GM18511 (cell line): ENCODE measurements around the gene OR1F1.
A peak's percentile ranks its signal among the peaks of the same experiment; 100 is the strongest.
"Not testable (repeated sequence)": the region's sequence is repeated elsewhere in the genome, so short reads cannot be mapped to it uniquely, and the experiment has no call there.

Source experiments
- ATAC-seq: cut with Tn5 transposase; IDR thresholded peaks from one replicate; pipeline ENCODE4 v1.9.1; 2021; ENCODE audit warnings: mild to moderate bottlenecking, moderate library complexity; ENCODE audit not compliant: unreplicated experiment

The OR1F1 gene

GRCh38 chr16:3187798-3188674 lies at the start of gene OR1F1:
TSS of gene OR1F1 (plus strand) at chr16:3188204.
- ATAC-seq: no peak

GRCh38 chr16:3138342-3138741 lies 49.7 kb upstream of the OR1F1 start:
- ATAC-seq: no peak

GRCh38 chr16:3138823-3139426 lies 49.1 kb upstream of the OR1F1 start:
- ATAC-seq: no peak

- ATAC-seq: not testable (repeated sequence)
These were observed 48.4 kb upstream of the OR1F1 start for GRCh38 chr16:3139561-3139960.

- ATAC-seq: no peak
These were observed 47.2 kb upstream of the OR1F1 start for GRCh38 chr16:3140603-3141427.

GRCh38 chr16:3141781-3142311 lies 46.2 kb upstream of the OR1F1 start:
- ATAC-seq: no peak

GRCh38 chr16:3142327-3142726 lies 45.7 kb upstream of the OR1F1 start:
- no peak for ATAC-seq

- ATAC-seq: no peak
These were observed 45.2 kb upstream of the OR1F1 start for GRCh38 chr16:3142770-3143169.

- no peak for ATAC-seq
These were observed 44.8 kb upstream of the OR1F1 start for GRCh38 chr16:3143189-3143588.

- no peak for ATAC-seq
These were observed 44.2 kb upstream of the OR1F1 start for GRCh38 chr16:3143598-3144320.

GRCh38 chr16:3144321-3144983 lies 43.6 kb upstream of the OR1F1 start:
- no peak for ATAC-seq

GRCh38 chr16:3145151-3145550 lies 42.9 kb upstream of the OR1F1 start:
- no peak for ATAC-seq

- no peak for ATAC-seq
These were observed 42.3 kb upstream of the OR1F1 start for GRCh38 chr16:3145660-3146059.

- no peak for ATAC-seq
These were observed 40.8 kb upstream of the OR1F1 start for GRCh38 chr16:3147046-3147756.

- no peak for ATAC-seq
These were observed 40.3 kb upstream of the OR1F1 start for GRCh38 chr16:3147757-3148104.

GRCh38 chr16:3148256-3149192 lies 39.5 kb upstream of the OR1F1 start:
- ATAC-seq: no peak

- no peak for ATAC-seq
These were observed 38.8 kb upstream of the OR1F1 start for GRCh38 chr16:3149193-3149530.

GRCh38 chr16:3149630-3150345 lies 38.2 kb upstream of the OR1F1 start:
- ATAC-seq: peak; percentile 9
